GM21360 (cell line): Measurements from ENCODE around the gene PIEZO2.

ENCODE experiments used
- ATAC-seq: cut with Tn5 transposase; IDR thresholded peaks from one replicate; pipeline ENCODE4 v1.9.1; 2021; ENCODE audit warnings: mild to moderate bottlenecking, moderate library complexity; ENCODE audit not compliant: unreplicated experiment

PIEZO2 gene

DNA sequence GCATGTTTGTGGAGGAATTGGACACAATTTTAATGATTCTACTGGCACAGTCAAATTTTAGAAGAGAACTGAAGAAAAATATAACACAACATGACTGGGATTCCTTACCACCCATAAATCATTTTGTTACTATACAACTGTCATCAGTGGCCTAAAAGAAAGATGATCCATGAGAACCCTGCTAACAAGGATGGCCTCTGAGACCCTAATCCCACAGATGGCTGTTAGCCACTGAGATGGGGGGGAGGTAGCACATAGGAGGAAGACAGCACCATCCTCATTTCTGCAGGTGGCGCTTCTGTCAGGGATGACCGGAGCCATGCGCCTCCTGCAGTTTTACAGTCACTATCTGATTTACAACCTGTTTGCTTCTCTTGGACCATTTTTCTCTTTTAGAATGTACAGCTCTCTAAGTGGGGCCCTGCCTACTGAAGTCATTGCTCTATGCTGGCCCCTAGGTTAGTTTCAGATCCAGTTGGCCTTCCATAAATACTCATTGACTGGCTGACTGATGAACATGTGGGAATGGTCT, 343.7 kb downstream of the PIEZO2 start:
- no peak for ATAC-seq

DNA sequence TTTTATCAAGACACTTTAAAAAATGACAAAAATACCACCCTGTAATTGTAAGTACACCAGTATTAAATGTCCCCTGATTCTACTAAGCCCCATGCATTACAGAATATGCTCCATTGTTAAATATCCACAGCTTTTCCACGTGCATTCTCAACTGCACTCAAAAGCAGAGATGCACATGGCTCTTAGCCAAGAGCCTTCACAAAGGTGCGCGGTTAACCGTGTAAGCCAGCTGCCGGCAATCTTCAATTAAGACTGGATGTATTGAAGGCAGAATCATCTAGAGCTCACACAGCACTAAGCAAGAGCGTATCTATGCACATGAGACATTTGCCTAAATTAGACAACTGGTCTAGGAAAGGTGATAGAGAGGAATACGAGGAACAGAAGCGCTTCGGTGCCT, 345.2 kb downstream of the PIEZO2 start:
- ATAC-seq, result no peak

DNA sequence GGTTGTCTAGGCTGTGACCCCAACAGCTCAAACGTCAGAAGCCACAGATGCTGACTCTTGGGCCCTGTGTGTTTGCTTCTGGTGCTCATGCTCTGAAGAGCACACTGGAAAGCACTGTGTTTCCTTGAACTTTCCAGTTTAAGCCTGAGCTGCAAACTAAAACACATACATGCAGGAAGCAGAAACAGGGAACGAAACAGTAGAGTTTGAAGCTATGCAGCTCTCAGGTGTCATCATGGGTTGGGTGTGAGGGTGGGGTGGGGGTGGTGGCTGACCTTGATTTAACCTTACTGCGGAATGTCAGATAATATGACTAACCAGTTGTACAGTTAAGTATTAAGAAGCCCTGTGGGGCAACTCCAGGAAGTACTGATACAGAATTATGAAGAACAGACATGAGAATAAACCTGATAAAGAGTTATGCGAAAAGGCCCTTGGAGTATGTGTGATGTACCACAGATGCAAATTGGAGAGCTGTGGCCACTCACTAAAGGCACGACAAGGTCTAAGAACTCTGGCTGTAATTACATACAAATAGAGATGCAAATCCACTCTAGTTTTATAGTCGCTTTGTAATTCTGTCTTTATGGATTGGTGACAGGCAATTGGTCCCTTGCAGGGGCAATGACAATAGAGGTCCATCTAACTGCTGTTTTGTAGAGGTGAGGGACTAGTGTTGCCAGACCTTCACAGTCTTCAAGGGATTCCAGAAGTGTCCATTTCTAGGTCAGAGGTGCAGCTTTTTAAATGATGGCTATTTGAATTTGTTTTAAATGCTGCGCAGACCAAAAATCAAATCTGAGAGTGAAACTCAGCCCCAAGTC, 350.4 kb downstream of the PIEZO2 start:
- no peak for ATAC-seq

DNA sequence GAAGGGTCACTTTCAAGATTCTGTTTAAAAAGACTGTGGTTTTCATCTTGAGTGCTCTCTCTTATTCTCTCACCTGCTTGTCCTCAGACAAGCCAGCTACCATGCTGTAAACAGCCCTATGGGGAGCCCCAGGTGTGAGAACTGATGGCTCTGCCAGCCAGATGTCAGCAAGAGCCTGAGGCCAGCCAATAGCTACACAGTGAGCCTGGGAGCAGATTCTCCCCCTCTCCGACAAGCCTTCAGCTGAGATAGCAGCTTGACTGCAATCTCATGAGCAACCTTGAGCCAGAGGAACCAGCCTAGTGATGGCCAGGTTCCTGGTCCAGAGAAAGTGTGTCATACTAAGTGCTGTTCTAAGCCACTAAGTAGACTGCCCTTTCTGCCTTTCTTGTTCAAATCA, 351.5 kb downstream of the PIEZO2 start:
- no peak for ATAC-seq

DNA sequence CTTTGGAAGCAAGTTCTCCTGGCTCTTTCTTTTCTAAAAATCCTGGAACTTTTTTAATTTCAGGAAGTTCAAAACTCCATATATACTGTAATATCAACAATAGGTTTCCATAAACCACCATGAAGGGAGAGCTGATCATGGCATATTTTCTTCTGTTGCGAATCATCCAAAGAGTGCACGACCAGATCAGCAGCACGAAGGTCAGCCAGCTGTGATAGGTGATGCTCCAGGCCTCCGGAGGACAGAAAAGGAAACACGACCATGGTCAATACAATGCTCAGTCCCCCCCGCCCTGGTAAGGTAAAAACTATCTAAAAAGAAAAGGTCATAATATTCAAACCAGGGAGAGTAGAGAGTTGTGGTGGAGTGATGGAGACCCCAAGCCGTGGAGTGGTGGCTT, 354.6 kb downstream of the PIEZO2 start:
- no peak for ATAC-seq

DNA sequence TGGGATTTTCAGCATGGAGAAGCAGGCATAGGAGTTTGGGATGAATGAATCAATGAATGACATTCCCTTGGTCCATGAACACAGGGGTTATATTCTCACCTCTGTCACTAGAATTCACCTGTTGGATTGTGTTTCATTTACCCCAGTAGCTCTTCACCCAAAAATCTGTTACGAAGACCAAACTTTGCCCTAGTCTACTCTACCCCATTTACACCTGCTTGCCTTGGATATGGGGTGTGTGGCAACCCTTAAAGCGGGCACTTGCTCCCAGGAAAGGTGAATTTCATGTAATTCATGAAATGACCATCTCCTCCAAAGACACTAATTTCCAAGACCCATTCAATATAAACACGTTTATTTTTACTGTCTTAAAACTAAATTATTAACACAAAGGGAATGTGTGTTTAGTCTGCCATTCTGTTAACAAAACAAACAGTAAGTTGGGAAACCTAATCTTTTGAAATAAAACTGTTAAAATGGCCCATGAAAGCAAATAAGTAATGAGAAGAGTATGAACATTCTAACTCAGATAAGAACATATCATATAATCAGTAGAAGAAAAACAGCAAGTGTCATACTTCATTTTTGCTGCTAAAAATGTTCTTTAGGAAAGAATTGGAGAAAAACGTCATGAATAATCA, 355.5 kb downstream of the PIEZO2 start:
- no peak for ATAC-seq

DNA sequence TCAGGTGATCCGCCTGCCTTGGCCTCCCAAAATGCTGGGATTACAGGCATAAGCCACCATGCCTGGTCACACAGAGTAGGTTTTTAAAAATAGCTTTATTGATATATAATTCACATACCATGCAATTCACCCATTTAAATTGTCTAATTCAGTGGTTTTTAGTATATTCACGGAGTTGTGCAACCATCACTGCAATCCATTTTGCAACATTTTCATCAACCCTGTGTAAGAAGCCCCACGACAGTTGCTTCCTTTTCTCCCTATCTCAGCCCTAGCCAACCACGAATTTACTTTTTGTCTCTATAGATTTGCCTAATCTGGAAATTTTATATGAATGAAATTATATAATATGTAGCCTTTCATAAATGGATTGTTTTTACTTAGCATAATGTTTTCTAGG, 357.2 kb downstream of the PIEZO2 start:
- ATAC-seq, result no peak

DNA sequence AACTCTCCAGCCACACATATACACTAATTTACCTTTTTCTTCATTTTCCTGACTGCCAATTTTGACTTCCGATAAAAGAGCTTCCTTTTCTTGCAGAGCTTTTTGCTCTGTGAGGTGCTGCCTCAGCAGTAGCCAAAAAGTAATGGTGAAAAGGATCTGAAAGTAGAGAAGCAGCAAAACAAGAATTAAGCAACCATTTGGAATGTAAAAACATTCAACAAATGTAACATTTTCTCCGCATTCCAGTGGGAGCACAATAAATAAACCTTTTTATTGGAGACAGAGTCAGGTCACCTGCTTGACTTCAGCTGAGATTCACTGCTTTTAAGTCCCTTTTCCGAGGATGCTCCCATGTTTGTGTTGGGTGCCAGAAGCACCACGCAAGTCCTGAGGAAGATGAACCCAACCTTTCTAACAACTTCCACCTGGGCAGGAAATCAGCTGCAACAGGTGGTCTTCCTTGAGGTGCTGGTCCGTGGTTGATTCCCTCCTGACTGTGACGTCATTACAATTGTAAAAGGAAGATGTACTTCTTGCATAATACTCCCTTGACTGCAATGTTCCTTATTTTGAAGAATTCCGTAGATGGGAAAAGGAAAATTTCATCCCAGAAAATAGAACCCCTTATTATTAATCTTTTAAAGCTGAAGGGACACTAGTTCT, 358.1 kb downstream of the PIEZO2 start:
- no peak for ATAC-seq

DNA sequence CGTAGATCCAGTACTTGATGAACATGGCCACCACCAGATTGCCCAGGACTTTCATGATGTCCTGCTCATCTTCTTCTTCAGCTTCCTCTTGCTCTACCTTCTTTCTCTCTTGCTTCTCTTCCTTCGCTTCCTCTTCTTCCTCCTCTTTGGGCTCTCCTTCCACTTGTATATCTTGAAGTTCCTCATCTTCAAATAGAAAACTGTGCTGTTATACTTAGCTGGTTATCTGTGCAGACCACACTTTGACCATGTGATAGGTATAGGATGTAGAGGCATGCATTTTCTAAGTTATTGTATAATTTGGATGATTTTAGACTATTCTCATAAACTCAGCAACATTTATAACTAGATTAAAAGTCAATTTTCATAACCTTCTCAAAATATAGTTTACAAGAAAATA, 360.2 kb downstream of the PIEZO2 start:
- ATAC-seq, result no peak

DNA sequence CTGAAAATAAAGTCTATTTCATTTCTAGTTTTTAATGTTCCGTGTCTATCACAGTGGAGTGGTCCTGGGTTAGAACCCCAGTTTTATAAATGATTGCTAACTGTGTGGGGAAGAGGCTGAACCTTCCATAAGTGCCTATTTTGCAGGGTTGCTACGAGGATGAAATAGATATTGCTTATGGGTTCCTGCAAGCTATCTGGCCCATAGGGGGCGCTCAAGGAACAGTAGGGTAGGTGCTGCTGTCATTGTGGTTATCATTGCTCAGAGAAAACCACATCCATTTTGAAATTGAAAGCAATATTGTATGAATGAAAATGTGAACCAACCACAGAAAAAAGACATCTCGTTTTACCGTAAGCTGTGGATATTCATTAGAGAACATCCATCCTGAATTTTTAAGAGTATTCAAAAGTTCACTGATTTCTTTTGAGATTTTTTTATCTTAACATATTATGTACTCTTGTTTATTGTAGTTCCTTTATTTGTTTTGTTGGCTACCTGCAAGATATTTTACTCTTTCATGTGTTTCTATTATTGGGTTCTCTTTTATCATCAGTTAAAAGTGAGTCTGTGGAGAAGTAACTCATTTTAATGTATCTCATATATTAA, 362.0 kb downstream of the PIEZO2 start:
- ATAC-seq, result peak; percentile 90

DNA sequence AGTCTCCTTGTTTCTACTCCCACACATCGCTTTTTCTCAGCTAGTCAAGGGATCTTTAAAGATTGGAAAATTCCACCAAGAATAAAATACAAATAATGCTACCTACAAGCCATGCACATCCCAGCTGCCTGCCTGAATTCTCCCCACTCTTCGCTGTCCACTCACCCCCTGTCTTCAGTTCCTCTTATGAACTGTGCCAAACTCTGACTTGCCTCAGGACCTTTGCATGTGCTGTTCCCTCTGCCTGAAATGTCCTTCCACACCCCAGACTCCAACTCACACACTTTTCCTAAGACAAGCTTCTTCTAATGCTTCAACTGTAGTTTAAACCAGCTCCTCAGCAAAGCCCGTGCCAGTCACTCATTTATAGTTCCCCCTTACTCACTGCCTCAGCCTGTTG, 363.6 kb downstream of the PIEZO2 start:
- ATAC-seq, result no peak

DNA sequence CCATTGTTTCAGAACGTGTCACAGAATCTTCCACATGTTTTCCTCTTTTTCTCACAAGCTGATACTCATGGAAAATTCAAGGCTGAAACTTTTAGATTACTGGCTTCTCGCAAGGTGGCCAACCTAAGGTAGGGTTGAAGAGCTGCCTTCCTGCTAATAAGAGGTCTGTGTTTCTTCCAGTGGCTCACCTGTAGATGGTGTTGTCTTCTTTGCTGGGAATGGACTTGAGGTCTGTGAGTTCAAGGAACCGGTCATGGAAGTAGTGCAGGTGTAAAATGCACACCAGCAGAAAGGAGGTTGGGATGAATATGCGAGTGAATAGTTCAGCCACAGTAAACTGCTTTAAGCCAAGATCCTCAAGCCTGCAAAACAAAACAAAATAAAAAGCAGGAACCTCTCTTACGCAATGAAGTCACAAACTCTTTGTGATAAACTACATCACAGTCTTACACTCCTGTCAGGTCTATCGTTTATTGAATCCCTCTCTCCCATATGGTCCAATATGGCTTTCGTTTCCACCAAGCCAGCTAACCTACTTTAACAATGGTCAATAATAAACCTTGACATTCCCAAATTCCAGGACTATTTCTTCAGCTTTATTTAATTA, 364.7 kb downstream of the PIEZO2 start:
- ATAC-seq, result no peak

DNA sequence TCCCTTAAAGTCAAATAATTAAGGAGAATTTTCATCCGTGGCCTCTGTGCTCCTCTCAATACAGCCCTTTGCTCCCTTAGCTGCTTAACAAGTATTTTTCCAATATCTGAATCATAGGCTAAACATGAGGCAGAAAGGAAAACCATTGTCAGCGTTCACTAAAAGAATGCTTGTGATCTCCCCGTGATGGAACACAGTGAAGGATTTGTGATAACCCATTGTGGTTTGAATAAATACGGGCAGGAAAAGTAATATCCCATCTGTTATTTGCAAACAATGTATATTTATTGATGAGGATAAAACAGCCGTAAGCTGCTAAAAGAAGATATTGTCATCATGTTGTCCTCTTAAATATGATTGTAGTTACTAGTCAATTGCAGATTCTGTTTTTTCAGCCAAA, 365.4 kb downstream of the PIEZO2 start:
- ATAC-seq, result no peak

DNA sequence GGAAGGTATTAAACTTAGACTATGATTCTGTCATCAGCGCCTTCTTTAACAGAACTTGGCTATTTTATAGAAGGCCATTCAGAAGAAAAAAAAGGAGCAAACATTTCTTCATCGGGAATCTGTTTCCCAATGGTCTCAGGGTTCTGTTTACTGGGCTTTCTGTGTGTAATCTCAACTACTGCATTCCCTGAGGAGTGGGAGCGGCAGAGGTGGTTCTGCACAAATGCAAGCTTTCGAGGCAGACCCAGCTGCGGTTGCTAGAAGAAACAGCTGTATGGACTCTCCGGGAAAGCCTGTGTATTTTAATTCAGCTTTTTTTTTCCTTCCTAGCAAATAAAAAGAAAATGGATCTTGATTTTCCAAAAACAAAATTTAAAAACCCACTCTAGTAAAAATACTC, 372.9 kb downstream of the PIEZO2 start:
- ATAC-seq, result no peak

DNA sequence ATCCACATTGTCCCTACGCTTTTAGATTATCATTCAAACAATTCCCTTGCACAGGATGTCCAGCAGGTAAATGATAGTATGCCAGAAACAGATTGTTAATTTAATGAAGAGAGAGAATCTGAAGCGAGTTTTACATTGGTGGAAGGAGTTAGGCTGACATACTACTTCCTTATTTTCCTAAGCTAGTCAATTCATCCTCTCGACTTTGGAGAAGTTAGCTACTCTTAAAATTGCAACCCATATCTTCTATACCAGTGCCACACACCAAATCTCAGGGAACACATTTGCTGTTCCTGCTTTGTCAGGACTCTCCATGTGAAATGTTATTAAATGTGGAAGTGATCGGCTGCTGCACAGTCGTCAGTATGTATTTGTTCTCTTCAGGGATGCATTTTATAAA, 374.3 kb downstream of the PIEZO2 start:
- ATAC-seq, result no peak

DNA sequence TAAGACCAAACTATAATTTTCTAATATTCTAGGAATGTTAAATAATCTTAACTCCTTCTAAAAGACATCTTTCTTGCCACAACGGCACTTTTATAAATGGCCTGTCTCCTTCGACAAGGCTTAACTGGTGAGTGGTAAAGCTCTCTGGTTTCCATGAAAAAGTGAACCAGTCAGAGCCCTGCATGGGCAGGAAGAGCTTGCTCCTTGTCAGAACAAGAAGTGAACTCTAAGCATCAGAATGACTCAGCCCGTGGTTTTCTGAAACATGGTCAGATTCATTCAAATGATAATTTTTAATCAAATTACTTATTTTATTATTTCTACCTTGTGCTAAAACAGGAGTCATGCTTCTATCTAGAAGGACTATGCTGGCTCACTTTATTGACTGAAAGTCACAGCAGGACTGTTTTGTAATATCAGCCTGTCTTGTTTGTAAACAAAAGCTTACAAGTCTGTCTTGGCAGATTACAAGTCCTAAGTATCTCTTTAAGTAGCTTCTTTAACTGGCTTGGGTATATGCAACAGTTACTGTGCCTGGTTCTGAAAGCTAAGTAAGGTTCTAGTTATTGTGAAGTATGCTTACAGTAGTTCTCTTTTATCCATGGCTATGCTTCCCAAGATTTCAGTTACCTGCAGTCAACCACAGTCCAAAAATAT, 378.2 kb downstream of the PIEZO2 start:
- no peak for ATAC-seq

DNA sequence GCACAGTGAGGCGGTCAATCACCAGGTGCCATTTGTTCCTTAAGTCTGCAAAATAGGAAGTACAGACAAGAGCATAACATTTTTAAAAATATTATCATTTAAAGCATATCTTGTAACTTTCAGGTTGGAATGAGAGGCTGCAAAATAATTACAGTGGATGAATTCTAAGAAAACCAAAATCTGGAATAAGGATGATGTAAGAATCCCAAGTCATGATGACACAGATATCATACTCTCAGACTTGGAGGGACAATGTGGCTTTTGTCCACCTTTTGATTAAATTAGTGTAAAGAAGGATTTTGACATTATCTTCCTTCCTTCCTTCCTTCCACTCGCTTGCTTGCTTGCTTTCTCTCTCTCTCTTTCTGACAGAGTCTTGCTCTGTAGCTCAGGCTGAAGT, 379.1 kb downstream of the PIEZO2 start:
- no peak for ATAC-seq

DNA sequence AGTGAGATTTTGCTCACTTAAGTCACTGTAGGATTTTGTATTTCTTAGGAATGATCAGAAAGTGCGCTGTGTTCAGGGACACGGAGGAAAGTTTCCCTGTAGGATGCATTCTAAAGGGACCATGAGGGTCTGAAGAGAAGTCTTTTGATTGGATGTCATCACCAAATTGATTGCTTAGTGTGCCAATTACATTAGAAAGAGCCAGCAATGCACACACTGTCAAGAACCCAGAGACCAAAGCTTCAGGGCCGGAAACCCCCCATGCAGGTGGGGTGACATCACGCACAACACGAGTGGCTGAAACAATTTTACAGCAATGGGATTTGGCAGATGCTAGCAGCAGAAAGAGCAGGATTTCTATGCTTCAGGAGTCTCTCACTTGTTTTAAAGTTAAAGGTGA, 381.1 kb downstream of the PIEZO2 start:
- ATAC-seq, result no peak

DNA sequence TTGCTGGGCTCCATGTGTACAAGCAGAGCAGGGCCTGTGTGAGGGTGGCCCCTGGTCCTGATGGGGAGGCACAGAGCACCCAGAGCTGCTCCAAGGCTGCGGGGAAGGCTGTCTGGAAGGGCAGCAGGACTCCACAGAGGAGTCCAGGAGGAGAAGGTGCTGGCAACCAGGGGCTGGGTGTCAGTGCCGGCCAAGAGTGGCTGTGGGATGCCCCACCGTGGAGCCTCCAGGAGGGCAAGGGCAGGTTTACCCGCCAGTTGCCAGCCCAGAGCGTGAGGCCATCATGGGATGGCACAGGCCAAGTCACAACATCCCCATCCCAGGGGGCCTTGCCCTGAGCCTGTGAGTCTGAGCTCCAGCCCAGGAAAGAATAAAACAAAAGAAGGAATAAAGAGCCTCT, 381.7 kb downstream of the PIEZO2 start:
- no peak for ATAC-seq

DNA sequence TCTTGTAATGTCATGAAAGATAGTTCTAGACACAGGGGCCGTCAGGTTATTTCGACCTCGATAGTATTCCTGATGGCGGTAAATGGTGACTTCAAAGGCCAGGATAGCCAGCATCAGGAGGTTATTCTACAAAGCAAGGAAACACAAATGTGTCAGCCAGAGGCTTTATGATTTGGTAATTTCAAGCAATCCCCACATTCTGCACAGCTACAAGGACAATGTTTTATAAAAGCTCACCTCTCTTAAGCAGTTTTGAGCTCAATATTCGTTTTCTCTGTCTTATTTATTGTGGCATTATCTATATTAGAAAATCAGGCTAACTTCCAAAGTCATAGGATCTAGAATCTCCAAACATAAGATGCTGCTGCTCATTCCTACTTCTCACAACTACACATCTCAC, 388.4 kb downstream of the PIEZO2 start:
- ATAC-seq, result no peak

DNA sequence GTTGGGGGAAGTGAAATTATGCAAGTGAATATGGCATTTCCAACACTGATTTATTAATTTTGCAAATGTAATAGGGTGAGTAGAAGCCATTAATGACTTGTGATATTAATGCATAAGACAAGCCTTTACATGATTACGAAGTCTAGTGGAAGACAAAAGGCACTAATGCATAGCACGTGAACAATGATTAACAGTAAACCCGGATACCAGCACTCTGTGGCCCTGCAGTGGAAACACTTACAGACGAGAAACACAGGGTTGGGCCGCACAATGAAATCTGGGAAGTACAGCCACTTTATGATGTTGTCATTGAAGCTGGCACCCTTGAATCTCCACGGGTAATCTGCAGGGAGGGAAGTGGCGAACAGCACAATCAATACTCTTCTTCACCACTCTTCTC, 390.1 kb downstream of the PIEZO2 start:
- no peak for ATAC-seq
